ENCODE results near the gene GEMIN7.

DNA sequence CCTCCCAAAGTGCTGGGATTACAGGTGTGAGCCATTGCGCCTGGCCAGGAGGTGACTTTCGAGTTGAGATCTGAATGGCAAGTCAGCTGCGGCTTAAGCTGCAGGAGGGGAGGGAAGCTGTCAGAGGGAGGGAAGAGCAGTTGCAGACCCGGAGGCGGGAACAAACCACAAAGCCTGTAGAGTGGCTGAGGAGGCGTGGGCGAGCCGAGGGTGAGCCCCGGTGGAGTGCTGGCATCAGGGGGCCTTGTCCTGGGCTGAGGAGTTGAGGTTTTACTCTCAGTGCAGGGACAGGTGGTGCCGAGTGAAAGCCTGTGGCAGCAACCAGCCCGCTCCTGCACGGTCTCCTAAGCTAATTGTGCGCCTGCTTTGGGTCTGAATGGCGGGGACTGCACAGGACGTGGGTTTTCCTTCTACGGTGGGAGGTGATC is 38.1 kb downstream of the GEMIN7 start:
- TF ChIP-seq, protein P1, sequence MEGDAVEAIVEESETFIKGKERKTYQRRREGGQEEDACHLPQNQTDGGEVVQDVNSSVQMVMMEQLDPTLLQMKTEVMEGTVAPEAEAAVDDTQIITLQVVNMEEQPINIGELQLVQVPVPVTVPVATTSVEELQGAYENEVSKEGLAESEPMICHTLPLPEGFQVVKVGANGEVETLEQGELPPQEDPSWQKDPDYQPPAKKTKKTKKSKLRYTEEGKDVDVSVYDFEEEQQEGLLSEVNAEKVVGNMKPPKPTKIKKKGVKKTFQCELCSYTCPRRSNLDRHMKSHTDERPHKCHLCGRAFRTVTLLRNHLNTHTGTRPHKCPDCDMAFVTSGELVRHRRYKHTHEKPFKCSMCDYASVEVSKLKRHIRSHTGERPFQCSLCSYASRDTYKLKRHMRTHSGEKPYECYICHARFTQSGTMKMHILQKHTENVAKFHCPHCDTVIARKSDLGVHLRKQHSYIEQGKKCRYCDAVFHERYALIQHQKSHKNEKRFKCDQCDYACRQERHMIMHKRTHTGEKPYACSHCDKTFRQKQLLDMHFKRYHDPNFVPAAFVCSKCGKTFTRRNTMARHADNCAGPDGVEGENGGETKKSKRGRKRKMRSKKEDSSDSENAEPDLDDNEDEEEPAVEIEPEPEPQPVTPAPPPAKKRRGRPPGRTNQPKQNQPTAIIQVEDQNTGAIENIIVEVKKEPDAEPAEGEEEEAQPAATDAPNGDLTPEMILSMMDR (conservative IDR thresholded peaks at IDR 0.05; ENCODE audit: low read depth, low read length), result no peak
- no peak for TF ChIP-seq EZH2 (IDR thresholded peaks at IDR 0.05; ENCODE audit: low read length, unreplicated experiment)

Measured in PC-3 (cell line).